ENCODE results near the gene MAG.
A peak's percentile ranks its signal among the peaks of the same experiment; 100 is the strongest.
"Not testable (repeated sequence)": the region's sequence is repeated elsewhere in the genome, so short reads cannot be mapped to it uniquely, and the experiment has no call there.

The MAG gene

DNA sequence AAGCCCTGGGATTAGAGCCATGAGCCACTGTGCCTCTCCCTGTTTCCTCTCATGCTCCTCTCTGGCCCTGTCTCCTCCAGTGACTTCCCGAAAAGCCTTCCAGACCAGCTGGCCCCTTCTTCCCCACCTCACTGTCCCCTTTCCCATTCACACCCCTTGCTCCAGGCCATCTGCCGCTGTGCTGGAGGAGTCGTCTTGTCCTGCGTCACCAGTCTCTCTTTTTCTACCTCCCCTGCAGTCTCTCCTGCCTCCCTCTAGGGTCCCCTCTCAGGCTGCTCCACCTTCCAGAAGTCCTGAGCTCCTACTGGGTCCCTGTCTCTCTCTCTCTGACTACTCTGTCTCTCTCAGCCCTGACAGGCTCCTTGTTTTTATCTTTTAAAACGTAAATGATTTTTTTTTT, 50.5 kb downstream of the MAG start:
- DNase-seq (ENCODE audit: low read depth, low spot score): peak; percentile 69

GRCh38 chr19:35344511-35345031, 52.6 kb downstream of the MAG start:
- no peak for DNase-seq (ENCODE audit: low read depth, low spot score)

DNA sequence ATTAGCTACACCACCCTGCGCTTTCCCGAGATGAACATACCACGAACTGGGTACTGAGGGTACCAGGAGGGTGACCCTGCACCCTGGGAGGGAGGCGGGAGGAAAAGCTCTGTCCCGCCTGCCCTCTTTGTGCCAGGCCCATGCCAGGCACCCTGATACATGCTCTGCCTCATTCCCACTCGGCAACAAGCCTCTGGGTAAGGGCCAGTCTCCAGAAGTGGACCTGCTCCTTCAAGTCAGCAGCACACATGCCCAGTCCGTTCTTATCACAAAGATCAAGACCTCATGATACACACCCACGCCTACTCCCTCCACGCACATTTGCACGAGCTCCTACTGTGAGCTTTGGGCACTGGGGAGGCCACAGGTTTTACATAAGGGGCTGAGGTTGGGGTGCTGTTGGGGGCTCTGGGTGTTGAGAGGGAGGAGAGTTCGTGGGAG, 53.7 kb downstream of the MAG start:
- no peak for DNase-seq (ENCODE audit: low read depth, low spot score)

DNA sequence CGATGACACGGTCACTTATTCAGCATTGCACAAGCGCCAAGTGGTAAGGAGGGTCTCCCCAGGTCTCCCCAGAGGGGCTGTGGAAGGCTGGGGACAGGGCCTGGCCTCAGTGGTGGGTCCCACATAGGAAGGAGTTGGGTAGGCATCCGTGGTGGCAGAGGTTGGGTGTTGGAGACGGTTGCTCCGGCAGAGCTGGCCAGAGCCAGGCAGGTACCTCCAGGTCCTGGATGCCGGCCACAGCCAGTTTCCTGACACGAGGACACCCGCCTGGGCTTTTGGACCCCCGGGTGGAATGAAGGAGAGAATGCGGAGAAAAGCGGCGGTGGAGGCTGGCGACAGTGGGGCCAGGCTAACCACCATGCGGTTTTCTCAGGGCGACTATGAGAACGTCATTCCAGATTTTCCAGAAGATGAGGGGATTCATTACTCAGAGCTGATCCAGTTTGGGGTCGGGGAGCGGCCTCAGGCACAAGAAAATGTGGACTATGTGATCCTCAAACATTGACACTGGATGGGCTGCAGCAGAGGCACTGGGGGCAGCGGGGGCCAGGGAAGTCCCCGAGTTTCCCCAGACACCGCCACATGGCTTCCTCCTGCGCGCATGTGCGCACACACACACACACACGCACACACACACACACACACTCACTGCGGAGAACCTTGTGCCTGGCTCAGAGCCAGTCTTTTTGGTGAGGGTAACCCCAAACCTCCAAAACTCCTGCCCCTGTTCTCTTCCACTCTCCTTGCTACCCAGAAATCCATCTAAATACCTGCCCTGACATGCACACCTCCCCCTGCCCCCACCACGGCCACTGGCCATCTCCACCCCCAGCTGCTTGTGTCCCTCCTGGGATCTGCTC, 54.5 kb downstream of the MAG start:
- DNase-seq (ENCODE audit: low read depth, low spot score): no peak

DNA sequence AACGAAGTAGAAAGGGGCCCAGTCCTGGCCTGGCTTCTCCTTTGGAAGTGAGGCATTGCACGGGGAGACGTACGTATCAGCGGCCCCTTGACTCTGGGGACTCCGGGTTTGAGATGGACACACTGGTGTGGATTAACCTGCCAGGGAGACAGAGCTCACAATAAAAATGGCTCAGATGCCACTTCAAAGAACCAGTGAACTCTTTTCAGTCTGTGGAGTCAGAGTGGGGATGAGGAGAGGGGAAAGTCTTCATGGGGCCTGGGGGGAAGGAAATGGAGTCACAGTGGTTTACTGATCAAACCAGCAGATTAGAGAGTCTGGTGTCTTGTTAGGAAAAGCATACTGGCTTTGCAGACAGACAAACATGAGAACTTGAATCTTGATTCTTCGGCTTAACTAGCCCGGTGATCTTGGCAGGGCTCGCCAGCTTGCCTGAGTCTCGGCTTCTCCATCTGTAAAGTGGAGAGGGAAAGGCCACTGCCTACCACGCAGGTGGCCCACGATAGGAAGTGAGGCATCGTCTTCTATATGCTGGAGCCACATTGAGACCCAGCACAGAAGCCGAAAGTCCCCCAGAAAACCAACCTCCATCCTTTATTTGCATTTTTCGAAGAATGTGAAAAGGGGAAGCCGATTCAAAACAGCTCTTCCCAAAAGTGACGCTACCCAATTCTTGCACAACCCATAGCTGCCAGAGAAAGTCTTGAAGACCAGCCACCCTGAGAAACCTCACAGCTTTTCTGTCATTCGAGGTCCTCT, 55.4 kb downstream of the MAG start, which contains the start of gene FFAR1:
Gene FFAR1, plus strand, starts transcription at position 732 of the 759 bp plus-strand sequence. CDS start 3,650 bp downstream, outside the sequence.
- DNase-seq (ENCODE audit: low read depth, low spot score): no peak

DNA sequence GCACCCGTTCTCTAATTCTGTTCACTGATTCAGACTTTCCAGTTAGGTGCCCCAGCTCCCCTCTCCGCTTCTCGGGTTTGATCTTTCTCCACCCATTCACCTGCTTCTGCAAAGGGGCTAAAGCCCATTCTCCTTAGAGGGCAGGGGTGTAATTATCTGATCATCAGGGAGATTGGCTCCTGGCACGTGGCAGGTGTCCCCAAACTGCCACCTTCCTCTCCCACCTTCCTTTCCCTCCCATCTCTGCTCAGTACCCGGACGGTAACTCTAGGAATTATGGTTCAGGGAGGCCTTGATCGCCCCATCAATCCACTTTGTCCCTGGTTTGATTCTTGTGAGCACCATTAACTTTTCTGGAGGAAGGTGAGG, 56.0 kb downstream of the MAG start:
- no peak for DNase-seq (ENCODE audit: low read depth, low spot score)

GRCh38 chr19:35348911-35349611, 57.1 kb downstream of the MAG start:
- DNase-seq (ENCODE audit: low read depth, low spot score): peak; percentile 67

DNA sequence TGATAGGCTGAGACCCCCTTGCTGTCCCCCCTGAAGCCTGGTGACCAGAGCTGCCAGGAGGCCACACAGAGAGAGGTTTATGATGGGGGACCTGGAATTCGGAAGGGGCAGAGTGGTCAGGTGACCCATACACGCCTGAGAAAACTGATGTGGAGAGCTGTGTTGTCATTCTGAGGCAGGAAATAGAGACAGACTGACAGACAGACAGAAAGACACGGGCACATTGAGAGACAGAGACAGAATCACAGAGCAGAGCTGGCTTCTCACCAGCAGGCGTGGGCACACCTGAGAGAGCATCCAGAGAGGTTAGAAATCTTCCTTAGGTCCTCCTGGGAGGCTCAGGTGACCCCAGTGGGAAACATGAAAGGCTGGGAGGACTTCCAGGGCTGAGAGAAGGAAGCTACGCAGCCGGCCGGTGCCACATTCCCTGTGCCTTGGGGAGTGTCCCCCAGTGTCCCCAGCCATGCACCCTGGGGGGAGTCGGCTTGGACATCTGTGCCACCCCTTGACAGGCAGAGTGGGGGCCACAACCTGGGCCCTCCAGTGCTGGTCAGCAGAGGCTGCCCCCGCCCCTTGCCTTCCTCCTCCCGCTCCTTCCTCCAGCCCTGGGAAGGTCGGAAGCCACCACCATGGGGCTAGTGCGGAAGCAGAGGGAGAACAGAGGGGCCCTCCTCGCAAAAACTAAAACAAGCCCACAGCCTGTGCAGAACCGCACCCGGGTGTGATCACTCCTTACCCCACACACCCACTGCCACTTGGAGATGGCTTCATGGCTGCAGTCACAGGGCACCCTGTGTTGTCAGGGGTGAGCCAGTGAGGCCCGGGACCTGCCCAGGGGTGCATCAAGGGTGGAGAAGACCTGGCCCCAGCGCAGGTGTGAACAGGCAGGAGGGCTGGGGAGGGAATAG, 57.9 kb downstream of the MAG start:
- DNase-seq (ENCODE audit: low read depth, low spot score): no peak

GRCh38 chr19:35350591-35350990, 58.6 kb downstream of the MAG start:
- DNase-seq (ENCODE audit: low read depth, low spot score): no peak

GRCh38 chr19:35351411-35352176, 59.6 kb downstream of the MAG start:
- DNase-seq (ENCODE audit: low read depth, low spot score): no peak

GRCh38 chr19:35352177-35352447, 60.2 kb downstream of the MAG start:
- DNase-seq (ENCODE audit: low read depth, low spot score): no peak

DNA sequence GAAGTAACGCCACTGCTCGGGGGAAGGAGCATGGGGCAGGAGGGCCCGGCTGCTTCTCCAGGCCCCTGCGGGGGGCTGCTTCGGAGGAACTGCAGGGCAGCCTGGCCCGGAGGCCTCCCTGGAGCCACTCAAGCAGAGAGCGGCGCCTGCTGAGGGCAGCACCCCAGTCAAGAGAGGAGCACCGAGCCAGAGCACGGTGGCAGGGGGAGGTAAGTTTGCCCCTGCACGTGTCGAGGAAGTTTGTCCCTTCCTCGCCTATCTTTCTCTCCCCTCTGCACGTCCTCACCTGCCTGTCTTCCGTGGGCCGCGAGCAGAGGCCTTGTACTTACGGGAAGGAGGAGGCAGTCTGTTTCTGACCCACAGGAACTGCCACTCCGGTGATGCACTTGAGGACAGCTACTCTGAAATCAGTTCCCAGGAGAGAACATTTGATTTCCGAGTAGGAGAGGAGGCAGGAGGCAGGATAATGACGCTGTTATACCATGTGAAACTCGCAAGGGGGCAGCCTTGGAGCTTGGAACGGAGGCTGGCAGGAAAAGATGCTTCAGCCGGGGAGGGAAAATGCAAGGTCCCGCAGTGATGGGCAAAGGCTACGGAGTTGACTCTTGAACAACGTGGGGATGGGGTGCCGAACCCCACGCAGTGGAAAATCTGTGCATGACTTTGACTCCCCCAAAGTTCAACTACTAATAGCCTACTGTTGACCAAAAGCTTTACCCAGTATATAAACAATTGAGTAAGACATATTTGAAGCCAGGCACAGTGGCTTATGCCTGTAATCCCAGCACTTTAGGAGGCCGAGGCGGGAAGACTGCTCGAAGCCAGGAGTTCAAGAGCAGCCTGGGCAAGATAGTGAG, 60.7 kb downstream of the MAG start:
- peak; percentile 85 for DNase-seq (ENCODE audit: low read depth, low spot score)

GRCh38 chr19:35353635-35354034, 61.7 kb downstream of the MAG start:
- DNase-seq (ENCODE audit: low read depth, low spot score): no peak

DNA sequence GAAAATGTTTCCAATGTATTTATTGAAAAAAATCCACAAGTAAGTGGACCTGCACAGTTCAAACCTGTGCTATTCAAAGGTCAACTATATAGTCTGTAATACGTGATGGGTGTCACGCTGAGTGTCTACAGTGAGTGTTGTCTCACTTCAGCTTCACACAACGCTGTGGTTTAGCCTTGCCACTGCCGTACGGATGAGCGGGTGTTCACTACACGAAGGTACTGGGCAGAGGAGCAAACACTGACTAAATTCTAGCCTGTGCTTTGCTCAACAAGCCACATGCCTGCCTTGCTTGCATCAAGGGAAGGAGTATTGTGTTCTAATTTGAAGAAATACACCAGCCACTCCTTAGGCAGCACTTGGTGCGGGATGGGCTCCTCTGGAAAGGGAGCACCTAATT, 62.9 kb downstream of the MAG start:
- DNase-seq (ENCODE audit: low read depth, low spot score): no peak

GRCh38 chr19:35355791-35356460, 64.0 kb downstream of the MAG start:
- DNase-seq (ENCODE audit: low read depth, low spot score): no peak

- DNase-seq (ENCODE audit: low read depth, low spot score): no peak
Measured at GRCh38 chr19:35357867-35358573, 66.1 kb downstream of the MAG start, which contains the start of gene FFAR3. FFAR3 (plus strand) TSS chr19:35358460; CDS start chr19:35358891, 431 bp downstream.

- not testable (repeated sequence) for DNase-seq (ENCODE audit: low read depth, low spot score)
Measured at GRCh38 chr19:35358834-35359233, 66.9 kb downstream of the MAG start.

DNA sequence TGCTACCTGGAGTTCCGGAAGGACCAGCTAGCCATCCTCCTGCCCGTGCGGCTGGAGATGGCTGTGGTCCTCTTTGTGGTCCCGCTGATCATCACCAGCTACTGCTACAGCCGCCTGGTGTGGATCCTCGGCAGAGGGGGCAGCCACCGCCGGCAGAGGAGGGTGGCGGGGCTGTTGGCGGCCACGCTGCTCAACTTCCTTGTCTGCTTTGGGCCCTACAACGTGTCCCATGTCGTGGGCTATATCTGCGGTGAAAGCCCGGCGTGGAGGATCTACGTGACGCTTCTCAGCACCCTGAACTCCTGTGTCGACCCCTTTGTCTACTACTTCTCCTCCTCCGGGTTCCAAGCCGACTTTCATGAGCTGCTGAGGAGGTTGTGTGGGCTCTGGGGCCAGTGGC, 67.4 kb downstream of the MAG start:
- not testable (repeated sequence) for DNase-seq (ENCODE audit: low read depth, low spot score)

Data from ELF-1 (cell line).